ENCODE measurements around the gene EPHB1.

- TF ChIP-seq EZH2 (IDR thresholded peaks at IDR 0.05; ENCODE audit: insufficient read depth, poor library complexity, severe bottlenecking): no peak
- no peak for TF ChIP-seq EZH2phosphoT487 (IDR thresholded peaks at IDR 0.05; ENCODE audit: insufficient read depth, low read depth)
Observed at GRCh38 chr3:134933997-134934396, 138.9 kb downstream of the EPHB1 start.
